GM06990 (cell line): ENCODE data around the gene CPPED1.

Source experiments
- DNase-seq: peaks from one replicate; pipeline ENCODE4 v3.0.0-alpha.2; 2011; ENCODE audit not compliant: insufficient read length; ENCODE audit errors: extremely low read depth
- H3K27me3 ChIP-seq: replicated peaks from 2 replicates; pipeline ENCODE4 v1.6.0; 2011; ENCODE audit warnings: low read length; ENCODE audit not compliant: control insufficient read depth, insufficient read depth
- H3K36me3 ChIP-seq: 2 replicates; pipeline ENCODE4 v1.5.1; 2011; ENCODE audit warnings: low read length; ENCODE audit not compliant: control insufficient read depth, insufficient read depth
- H3K4me3 ChIP-seq: replicated peaks from 2 replicates; pipeline ENCODE4 v1.5.1; 2011; ENCODE audit warnings: low read depth, mild to moderate bottlenecking, control low read depth, low read length
- CTCF ChIP-seq: IDR thresholded peaks from 2 replicates; pipeline ENCODE4 v1.5.1; 2011; ENCODE audit warnings: low read length, control low read depth, mild to moderate bottlenecking, inconsistent platforms; ENCODE audit not compliant: insufficient read depth, poor library complexity, severe bottlenecking

Gene CPPED1

GRCh38 chr16:12611916-12612597, 191.6 kb downstream of the CPPED1 start:
- no peaks in the 10 kb centered on the region for H3K36me3 ChIP-seq
- no peak overlapping the region for H3K4me3 ChIP-seq
- TF ChIP-seq CTCF, result no peak
- DNase-seq, result no peak
- no peaks in the 10 kb centered on the region for H3K27me3 ChIP-seq

GRCh38 chr16:12611006-12611477, 192.6 kb downstream of the CPPED1 start:
- no peak for DNase-seq
- Histone ChIP-seq H3K27me3 (no peaks in the 10 kb centered on the region), H3K4me3 (no peak overlapping the region), H3K36me3 (no peaks in the 10 kb centered on the region)
- no peak for TF ChIP-seq CTCF

DNA sequence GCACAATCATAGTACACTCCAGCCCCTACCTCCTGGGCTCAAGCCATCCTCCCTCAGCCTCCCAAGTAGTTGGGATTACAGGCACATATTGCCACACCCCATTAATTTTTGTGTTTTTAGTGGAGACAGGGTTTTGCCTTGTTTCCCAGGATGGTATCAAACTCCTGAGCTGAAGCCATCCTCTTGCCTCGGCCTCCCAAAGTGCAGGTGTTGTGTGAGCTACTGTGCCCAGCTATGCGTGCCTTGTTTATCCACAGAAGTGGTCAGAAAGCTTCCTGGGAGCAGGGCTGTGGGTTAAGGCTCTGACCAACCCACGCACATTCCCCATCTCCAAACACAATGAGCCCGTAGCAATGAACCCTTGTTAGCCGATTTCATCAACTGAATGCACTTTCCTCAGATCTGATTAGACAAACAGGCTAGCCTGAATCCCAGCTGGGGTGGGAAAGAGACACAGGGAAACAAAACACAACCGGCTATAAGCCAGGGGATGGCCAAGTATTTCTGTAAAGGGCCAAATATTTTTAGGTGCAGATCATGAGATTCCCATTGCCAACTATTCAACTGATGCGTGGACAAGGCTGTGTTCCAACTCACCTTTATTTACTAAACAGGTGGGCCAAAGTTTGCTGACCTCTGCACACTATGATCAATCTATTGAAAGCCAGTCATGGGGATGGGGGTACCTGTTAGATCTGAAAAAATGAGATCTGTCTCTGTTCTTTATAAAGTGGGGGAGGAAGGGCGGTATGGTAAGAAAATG, 193.6 kb downstream of the CPPED1 start:
- Histone ChIP-seq H3K27me3 (no peaks in the 10 kb centered on the region), H3K36me3 (no peaks in the 10 kb centered on the region), H3K4me3 (no peak overlapping the region)
- DNase-seq, result no peak
- no peak for TF ChIP-seq CTCF
